Calu3 (cell line): ENCODE results near the gene TIMM22. TPM values are rescaled to one million over a fixed set of nuclear protein-coding genes. Genes with fewer than 3 reads are reported as not detected.

ENCODE experiments used
- BruUV-seq: library from RNA; stranded (reverse); fragments of 400-500 nt; replicated peaks from 2 replicates; lab custom pipeline; 2021; lab: Mats Ljungman, UMichigan
- CTCF ChIA-PET: fragments of 300-600 bp; sonication (Branson Sonifier 250); formaldehyde crosslinking; loops from one replicate; lab custom pipeline; 2022; ENCODE audit warnings: antibody characterized with exemption; lab: Charles Lee
- DNase-seq: peaks from one replicate; pipeline ENCODE4 v3.0.0; 2022
- H3K27ac Mint-ChIP-seq: one replicate; pipeline ENCODE4 v1.8.0; 2022; ENCODE audit warnings: mixed read lengths; ENCODE audit not compliant: unreplicated experiment
- H3K27me3 Mint-ChIP-seq: one replicate; pipeline ENCODE4 v1.8.0; 2022; ENCODE audit warnings: mixed read lengths; ENCODE audit not compliant: unreplicated experiment
- H3K36me3 Mint-ChIP-seq: one replicate; pipeline ENCODE4 v1.8.0; 2022; ENCODE audit warnings: mild to moderate bottlenecking, moderate library complexity, mixed read lengths; ENCODE audit not compliant: insufficient read depth, unreplicated experiment
- H3K4me1 Mint-ChIP-seq: one replicate; pipeline ENCODE4 v1.8.0; 2022; ENCODE audit warnings: mild to moderate bottlenecking, low read depth, mixed read lengths; ENCODE audit not compliant: unreplicated experiment
- H3K4me3 Mint-ChIP-seq: one replicate; pipeline ENCODE4 v1.8.0; 2022; ENCODE audit warnings: mild to moderate bottlenecking, low read depth, moderate library complexity, mixed read lengths; ENCODE audit not compliant: unreplicated experiment
- H3K9me3 Mint-ChIP-seq: one replicate; pipeline ENCODE4 v1.8.0; 2022; ENCODE audit warnings: low read depth, mixed read lengths; ENCODE audit not compliant: unreplicated experiment
- CTCF ChIP-seq: fragments of 200-600 bp; IDR thresholded peaks from one replicate; pipeline ENCODE4 v1.8.0; 2022; ENCODE audit warnings: antibody characterized with exemption; ENCODE audit not compliant: unreplicated experiment
- intact Hi-C: fragments of 100-400 bp; cut with micrococcal nuclease; formaldehyde crosslinking; loops from one replicate; pipeline ENCODE4 v1.10.0; 2022; ENCODE audit not compliant: unreplicated experiment
- total RNA-seq: library from RNA; stranded (reverse); gene quantifications from 2 replicates; pipeline ENCODE4 v1.2.3, GENCODE V29; 2022

Gene TIMM22
- total RNA-seq, 1 experiment from 2014 or later: 7.2 TPM

- H3K4me1 Mint-ChIP-seq: no peaks in the 10 kb centered on the region
- H3K9me3 Mint-ChIP-seq: no peaks in the 10 kb centered on the region
- peaks cover 5% of the 10 kb centered on the region for H3K36me3 Mint-ChIP-seq
- peaks cover 11% of the 10 kb centered on the region for H3K27me3 Mint-ChIP-seq
- TF ChIP-seq CTCF: peak; percentile 34
- BruUV-seq: no TSS peak
- CTCF ChIA-PET: interaction anchor here (0.7 to 1.1 kb wide), 8 partner anchors 16 to 265 kb away, joined by 3 to 12 read pairs (median 5); partner anchors contain the start of gene TIMM22
- DNase-seq: peak; percentile 70
- peak overlapping the region; percentile 73 for H3K4me3 Mint-ChIP-seq
- H3K27ac Mint-ChIP-seq: no peak overlapping the region
- intact Hi-C loops: loop anchor here (1.0 to 10.0 kb wide), 2 partner anchors 106 to 185 kb away; no protein-coding TSS in a partner anchor
Observed at GRCh38 chr17:980406-981291, 16.3 kb upstream of the TIMM22 start.

GRCh38 chr17:981292-981658 is 15.7 kb upstream of the TIMM22 start:
- Mint-ChIP-seq H3K4me3 (peak overlapping the region; percentile 73), H3K27ac (no peak overlapping the region), H3K4me1 (no peaks in the 10 kb centered on the region), H3K36me3 (peaks cover 5% of the 10 kb centered on the region), H3K27me3 (peaks cover 11% of the 10 kb centered on the region), H3K9me3 (no peaks in the 10 kb centered on the region)
- DNase-seq: no peak
- TF ChIP-seq CTCF: no peak
- no TSS peak for BruUV-seq
- intact Hi-C loops: loop anchor here (1.0 to 10.0 kb wide), 2 partner anchors 106 to 186 kb away; no protein-coding TSS in a partner anchor
- CTCF ChIA-PET: interaction anchor here (0.7 to 1.1 kb wide), 6 partner anchors 15 to 266 kb away, joined by 3 to 12 read pairs (median 6); partner anchors contain the start of gene TIMM22

- TF ChIP-seq CTCF: no peak
- H3K4me1 Mint-ChIP-seq: no peaks in the 10 kb centered on the region
- H3K27ac Mint-ChIP-seq: no peak overlapping the region
- DNase-seq: no peak
- no peaks in the 10 kb centered on the region for H3K9me3 Mint-ChIP-seq
- H3K36me3 Mint-ChIP-seq: peaks cover 5% of the 10 kb centered on the region
- no TSS peak for BruUV-seq
- CTCF ChIA-PET: no interaction called here
- H3K4me3 Mint-ChIP-seq: no peak overlapping the region
- no peaks in the 10 kb centered on the region for H3K27me3 Mint-ChIP-seq
- intact Hi-C loops: loop anchor here (10.0 kb wide), 1 partner anchor 109 kb away; no protein-coding TSS in a partner anchor
Observed at GRCh38 chr17:983921-984320, 13.0 kb upstream of the TIMM22 start.

- CTCF ChIA-PET: no interaction called here
- no peak overlapping the region for H3K4me3 Mint-ChIP-seq
- intact Hi-C loops: loop anchor here (10.0 kb wide), 1 partner anchor 112 kb away; no protein-coding TSS in a partner anchor
- no peak for TF ChIP-seq CTCF
- BruUV-seq: no TSS peak
- no peak overlapping the region for H3K27ac Mint-ChIP-seq
- no peaks in the 10 kb centered on the region for H3K4me1 Mint-ChIP-seq
- H3K9me3 Mint-ChIP-seq: no peaks in the 10 kb centered on the region
- no peaks in the 10 kb centered on the region for H3K27me3 Mint-ChIP-seq
- H3K36me3 Mint-ChIP-seq: no peaks in the 10 kb centered on the region
- no peak for DNase-seq
Observed at GRCh38 chr17:986322-986929, 10.5 kb upstream of the TIMM22 start.
